Measurements from ENCODE around the gene APOC1.

- TF ChIP-seq, protein P1, sequence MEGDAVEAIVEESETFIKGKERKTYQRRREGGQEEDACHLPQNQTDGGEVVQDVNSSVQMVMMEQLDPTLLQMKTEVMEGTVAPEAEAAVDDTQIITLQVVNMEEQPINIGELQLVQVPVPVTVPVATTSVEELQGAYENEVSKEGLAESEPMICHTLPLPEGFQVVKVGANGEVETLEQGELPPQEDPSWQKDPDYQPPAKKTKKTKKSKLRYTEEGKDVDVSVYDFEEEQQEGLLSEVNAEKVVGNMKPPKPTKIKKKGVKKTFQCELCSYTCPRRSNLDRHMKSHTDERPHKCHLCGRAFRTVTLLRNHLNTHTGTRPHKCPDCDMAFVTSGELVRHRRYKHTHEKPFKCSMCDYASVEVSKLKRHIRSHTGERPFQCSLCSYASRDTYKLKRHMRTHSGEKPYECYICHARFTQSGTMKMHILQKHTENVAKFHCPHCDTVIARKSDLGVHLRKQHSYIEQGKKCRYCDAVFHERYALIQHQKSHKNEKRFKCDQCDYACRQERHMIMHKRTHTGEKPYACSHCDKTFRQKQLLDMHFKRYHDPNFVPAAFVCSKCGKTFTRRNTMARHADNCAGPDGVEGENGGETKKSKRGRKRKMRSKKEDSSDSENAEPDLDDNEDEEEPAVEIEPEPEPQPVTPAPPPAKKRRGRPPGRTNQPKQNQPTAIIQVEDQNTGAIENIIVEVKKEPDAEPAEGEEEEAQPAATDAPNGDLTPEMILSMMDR (IDR thresholded peaks at IDR 0.05), result no peak
- TF ChIP-seq POLR2AphosphoS5 (IDR thresholded peaks at IDR 0.05), result no peak
- no peak for TF ChIP-seq POLR2A (IDR thresholded peaks at IDR 0.05)
Observed at GRCh38 chr19:44900328-44901244, 13.8 kb upstream of the APOC1 start.

All from suprapubic skin (tissue), 4 donors.